NAMALWA (cell line): ENCODE results near the gene B4GALNT3.
A peak's percentile ranks its signal among the peaks of the same experiment; 100 is the strongest.

Experiments
- DNase-seq: peaks from one replicate; pipeline ENCODE4 v3.0.0-alpha.2; 2015; ENCODE audit warnings: low spot score

B4GALNT3 gene

DNA sequence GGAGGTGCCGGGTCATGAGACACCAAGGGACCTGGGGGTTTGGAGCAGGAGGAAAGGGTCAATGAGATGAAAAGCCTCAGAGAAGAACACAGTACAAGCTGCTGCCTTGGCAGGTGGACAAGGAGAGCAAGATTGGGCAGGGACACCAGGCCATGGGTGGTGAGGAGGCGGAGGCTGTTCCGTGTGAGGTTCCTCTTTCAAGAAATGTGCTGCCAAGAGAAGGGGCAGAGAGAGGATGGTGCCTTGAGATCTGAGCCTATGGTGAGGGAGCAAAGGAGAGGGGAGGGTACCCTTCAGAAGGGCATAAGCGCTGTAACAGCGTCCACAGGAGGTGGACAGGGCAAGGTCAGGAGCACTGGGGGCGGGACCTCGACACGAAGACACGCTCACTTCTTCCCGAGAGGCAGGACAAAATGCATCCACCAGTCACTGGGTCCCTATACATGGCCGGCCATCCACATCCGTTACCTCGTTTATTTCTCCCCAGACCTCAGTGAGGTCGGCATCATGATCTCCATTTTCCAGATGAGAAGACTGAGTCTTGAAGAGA lies 100.2 kb downstream of the B4GALNT3 start:
- no peak for DNase-seq

DNA sequence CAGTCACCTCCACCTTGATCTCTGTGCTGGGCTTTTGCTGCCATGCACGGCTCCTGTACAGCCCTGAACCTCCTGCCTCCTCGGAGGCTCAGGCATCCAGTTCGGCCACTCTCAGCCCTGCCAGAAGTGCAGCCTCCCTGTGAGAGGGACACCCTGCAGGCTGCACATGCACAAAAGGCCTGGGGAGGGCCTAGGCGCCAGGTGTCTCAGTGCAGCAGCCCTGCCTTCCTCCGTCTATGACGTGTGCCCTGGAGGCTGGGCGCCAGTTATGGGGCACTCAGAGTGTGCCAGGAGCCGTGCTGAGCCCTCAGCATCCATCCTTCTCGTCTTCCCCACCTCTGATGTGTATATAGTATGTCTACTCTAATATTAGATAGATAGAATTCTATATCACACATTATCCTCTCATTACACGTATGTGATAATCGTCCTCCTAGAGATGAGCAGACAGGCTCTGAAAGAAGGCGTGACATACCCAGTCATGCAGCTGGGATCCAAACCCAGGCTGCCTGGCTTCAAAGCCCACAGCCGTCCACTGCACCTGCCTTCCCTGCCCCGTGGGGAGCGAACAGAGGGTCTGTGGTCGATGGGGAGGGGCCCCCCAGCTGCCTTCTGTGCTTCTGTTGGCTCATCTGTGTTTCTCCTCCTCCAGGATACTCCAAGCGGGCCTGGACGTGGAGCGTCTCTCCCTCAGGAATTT lies 101.1 kb downstream of the B4GALNT3 start:
- DNase-seq, result peak; percentile 55

GRCh38 chr12:561391-561705 lies 101.6 kb downstream of the B4GALNT3 start:
- no peak for DNase-seq

DNA sequence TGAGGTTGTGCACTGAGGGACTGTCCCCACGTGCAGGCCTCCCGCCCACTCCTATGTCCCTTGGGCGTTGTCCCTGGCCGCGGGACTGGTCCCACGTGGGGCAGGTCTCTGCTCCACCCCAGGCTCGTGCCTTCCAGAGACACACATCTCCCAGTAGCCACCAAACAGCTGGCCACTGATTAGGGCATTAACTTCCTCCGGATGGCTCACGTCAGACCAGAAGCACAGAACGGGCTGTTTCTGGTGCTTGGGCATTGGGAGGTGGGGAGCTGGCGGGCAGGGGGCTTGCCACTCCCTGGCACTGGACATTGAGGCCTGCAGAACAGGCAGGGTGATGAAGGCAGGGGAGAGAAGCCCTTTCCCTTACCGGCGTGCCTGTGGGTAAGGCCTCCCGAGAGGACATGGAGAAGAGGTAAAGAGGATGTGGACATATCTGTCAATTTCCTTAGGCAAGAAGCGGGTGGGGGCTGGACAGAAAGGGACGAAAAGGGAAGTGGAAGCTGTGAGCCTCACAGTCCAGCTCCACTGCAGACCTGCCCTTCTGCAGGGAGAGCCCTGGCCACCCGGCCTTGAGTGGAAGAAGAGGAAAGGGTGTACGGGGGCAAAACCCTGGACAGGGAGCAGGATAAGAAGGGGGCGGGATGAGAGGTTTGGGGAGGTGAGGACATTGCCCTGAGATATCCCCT lies 102.3 kb downstream of the B4GALNT3 start:
- no peak for DNase-seq

DNA sequence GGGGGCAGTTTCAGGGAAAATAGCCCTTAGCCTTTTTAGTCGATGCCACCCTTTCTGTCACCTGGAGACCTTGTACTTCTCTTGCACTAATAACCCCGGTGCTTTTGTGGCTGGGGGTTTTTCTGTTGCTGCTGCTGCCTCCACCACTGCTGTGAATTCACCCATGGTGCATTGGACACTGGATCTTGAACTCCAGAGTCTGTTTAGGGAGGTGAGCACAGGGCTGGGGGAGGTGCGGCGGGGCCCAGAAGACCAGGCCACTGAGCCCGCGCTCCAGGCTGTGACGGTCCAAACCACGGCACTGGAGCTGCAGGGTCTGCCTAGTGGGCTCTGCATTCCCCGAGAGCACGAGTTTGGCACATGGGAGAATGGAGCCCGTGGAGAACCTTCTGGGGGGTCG lies 102.9 kb downstream of the B4GALNT3 start:
- DNase-seq, result no peak

DNA sequence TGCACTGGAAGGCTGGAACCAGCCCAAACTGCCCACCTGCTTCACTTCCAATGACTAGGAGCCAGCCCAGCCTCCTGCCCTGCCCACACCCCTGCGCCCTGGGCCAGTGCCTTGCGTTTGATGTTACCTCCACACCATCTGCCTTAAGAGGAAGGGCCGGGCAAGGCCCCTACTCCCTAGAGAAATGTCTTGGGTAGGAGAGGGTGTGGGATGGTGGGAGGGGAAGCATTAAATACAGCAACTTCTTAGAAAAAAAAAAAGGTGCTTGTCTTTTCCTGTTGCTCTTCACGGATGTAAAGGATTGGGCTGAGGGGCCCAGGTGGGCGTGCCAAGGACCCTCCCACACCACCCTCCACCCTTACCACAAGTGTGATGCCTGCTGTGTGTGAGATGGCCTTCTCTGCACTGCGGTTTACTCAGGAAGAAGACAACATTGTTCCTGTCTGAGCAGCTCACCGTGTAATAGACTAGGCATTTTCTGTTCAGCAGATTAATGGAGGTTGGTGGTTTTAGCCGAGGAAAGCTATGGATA lies 103.6 kb downstream of the B4GALNT3 start:
- DNase-seq, result no peak

GRCh38 chr12:563787-564298 lies 104.1 kb downstream of the B4GALNT3 start:
- no peak for DNase-seq

DNA sequence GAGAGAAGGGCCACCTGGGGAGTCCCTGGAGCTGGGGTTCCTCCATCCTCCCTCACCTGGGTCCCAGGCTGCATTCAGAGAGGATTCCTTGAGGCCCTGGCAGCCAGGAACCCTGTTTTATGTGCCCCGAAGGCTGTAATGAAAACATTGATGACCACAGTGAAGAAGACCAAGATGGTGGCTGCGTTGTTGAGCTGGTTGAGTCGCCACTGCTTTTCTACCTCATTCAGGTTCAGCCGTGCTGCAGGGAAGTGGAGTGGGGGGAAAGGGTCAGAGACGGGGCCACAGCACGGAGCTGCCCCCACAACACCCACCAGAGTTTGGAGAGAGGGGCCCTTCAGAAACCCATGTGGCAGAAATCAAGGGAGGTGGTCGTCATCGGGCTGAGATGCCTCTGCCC lies 105.4 kb downstream of the B4GALNT3 start:
- no peak for DNase-seq

DNA sequence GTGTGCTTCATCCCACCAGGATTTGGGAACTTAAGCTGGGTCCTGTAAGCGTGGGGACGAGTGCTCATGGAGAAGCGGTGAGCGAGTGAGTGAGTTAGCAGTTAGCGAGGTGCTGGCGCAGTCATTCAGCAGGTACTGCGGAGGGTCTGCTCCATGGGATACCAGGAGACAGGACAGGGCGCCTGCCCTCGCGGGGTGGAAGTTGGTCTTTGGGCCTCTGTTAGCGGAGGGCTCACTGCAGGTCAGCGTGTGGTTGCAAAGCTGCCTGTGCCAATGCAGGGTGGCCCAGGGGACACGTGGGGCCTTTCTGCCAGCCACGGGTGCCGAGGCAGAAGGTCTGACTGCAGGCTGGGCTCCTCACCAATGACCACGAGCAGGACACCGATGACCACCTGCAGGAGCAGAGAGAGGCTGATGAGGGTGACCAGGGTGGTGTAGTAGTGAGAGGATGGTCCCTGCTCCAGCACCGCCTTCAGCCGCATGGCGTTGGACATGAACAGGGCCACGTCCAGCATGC lies 105.9 kb downstream of the B4GALNT3 start:
- no peak for DNase-seq

DNA sequence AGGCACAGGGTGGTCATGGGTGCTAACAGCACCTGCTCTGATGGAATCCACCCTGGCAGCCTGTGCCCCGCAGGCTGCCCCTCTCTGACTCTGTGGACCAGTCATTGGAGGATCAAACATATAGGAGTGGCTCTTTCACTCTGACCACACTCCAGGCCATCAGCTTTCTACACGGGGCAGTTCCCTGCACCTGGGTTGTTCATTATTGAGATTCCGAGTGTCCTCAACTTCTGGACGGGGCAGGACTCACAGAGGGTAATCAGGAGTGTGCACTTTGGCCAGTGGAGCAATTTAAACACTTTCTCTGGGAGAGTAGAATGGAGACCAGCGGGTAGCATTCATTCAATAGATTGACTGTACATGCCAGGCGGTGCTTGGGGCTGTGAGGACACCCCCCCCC lies 108.7 kb downstream of the B4GALNT3 start:
- no peak for DNase-seq

- no peak for DNase-seq
These were observed 109.4 kb downstream of the B4GALNT3 start for GRCh38 chr12:569091-569676.

GRCh38 chr12:569803-570434 lies 110.2 kb downstream of the B4GALNT3 start:
- DNase-seq, result peak; percentile 86

DNA sequence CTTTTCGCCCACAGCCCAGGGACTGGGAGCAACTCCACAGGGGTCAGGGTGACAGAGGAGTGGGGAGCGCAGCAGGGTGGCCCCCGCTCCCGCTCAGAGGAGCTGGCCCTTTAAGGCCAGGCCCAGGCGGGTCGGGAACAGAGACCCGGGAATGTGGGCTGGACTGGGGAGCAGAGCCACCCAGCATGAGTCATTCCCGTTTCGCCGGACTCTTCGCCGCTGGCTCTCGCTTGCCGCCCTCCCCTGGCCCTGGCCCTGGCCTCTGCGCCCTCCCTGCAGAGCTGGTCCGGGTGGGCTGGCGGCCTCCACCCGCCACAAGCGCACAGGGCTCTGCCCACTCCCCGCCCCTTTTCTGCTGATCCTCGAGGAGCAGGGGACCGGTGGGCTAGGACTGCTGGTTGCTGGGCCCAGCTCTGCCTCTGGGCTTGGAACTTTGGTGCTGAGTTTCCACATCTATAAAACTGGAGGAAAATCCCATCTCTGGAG lies 110.7 kb downstream of the B4GALNT3 start:
- DNase-seq, result no peak

DNA sequence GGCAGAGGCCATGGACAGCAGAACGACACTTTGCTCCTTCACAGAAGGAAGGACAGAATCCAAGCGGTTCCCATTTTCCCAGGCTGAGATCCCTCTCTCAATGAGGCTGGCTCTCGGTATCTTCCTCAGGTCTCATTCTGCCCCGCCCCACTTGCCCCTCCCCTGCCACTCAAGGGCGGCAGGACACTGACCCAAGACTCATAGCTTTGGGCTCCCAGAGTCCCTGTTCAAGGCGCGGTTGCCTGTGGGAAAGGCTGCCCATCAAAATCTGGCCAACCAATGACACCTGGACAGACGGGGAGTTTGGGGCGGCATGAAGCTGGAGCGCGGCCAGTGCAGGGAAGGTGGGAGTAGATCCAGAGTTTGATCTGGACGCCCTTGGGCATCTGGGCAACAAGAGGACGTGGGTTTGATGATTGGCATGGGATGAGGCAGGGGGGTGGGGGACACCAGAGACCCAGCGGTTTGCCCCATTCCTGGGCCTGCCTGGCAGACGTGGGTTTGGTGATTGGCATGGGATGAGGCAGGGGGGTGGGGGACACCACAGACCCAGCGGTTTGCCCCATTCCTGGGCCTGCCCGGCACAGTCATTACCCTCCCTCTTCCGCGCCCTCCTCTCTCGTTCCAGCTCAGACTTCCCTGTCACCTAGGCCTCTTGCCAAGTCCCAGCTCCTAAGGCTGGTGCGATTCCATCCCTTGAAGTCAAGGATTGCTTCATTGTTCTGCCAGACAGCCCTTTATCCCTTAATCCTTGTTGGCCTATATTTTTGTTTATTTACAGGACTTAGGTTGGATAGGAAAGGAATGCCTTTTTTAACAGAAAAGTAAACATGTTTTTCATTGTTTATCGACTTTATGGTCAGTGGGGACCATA lies 111.4 kb downstream of the B4GALNT3 start:
- DNase-seq, result no peak

DNA sequence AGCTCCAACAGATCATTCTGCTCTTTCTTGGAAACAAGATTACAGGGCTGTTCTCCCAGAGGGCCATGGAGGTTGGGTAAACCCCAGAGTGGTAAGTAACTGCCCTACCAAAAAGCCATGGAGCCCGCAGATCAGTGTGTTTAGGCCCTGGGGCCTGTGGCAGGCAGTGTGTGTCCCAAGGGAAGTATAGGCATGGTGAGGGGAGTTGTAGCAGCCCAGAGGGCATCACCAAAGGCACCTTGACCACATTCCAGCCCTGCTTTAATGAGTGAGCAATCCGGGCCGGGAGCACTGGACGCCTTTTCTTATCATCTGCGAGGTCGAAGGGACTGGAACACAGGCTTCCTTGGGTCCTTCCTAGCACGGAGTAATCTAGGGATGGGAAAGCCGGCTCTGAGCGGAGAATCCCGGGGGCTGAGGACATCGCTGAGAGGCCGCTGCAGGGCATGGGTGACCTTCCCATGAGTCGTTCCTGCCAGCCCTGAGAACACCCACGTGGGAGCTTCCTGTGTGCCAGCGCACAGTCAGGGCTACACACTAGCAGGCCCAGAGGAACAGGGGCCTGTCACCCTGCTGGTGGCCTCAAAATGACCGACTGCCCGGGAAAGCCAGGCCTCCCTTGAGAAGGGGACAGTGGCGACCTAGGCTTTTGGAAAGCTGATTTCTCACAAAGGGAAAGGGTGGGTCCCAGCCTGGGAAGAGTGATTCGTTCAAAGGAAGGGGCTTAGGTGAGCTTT lies 112.2 kb downstream of the B4GALNT3 start:
- no peak for DNase-seq

DNA sequence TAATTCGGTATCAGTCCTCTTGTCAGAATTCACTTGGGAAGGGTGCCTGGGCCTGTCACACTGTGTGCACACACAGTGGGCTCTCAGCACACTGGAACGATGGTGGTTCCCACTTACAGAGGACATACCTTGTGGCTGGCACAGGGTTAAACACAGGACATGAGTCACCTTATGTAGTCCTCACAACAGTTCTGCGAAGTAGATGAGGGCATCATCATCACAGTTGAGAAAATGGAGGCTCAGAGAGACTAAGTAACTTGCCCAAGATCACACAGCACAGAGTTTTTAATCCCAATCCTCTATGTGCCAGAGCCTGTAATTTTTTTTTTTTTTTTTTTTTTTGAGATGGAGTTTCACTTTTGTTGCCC lies 112.8 kb downstream of the B4GALNT3 start:
- DNase-seq, result no peak

- DNase-seq, result no peak
These were observed 113.5 kb downstream of the B4GALNT3 start for GRCh38 chr12:573232-573631.

GRCh38 chr12:574475-575128 lies 114.9 kb downstream of the B4GALNT3 start:
- no peak for DNase-seq

DNA sequence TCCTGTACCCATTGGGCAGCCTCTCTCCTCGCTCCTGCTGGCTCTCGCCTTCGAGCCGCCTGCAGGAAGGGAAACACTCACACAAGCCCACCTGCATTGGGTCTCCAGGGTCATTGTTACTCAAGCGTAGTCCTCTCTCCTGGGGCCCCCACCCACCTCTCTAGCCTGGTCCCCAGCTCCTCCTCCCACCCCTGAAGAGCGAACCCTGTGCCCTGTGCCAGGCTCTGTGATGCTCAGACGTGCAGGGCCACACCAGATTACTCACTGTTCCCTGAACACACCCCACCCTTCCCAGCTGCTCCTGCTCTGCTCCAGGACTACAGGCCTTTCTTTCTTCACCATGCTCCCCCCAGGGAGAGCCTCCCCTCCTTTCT lies 115.4 kb downstream of the B4GALNT3 start:
- no peak for DNase-seq
